DND-41 (cell line): Measurements from ENCODE around the gene BPIFB6.

Source experiments
- CTCF ChIP-seq: IDR thresholded peaks from 2 replicates; pipeline ENCODE4 v1.5.1; 2012; ENCODE audit warnings: borderline replicate concordance, low read length, moderate library complexity, mild to moderate bottlenecking; ENCODE audit not compliant: poor library complexity, severe bottlenecking; ENCODE audit errors: extremely low read depth
- EZH2 ChIP-seq: IDR thresholded peaks from 3 replicates; pipeline ENCODE4 v1.6.1; 2012; ENCODE audit warnings: borderline replicate concordance, low read depth, mild to moderate bottlenecking, moderate library complexity, low read length, inconsistent platforms; ENCODE audit not compliant: severe bottlenecking

GRCh38 chr20:33043731-33044181 is 12.3 kb downstream of the BPIFB6 start:
- TF ChIP-seq CTCF (no peak), EZH2 (no peak)
